ENCODE results near the gene CPT1C.

CPT1C gene

DNA sequence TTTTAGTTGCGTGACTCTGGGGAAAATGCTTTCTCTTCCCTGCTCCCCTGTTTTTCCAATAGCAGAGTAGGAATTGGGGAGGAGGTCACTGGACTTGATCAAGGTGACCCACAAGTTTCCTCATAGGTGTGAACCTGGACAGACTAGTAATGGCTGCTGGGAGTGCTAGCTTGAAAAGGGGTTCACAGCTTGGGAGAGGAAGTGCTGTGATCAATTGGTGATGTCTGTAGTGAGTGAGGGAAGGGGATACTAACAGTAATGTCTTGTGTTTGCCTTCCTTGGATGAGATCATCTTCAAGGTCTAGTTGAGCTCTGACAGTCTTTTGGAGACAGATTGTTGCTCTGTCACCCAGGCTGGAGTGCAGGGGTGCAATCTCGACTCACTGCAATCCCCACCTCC lies 23.4 kb upstream of the CPT1C start:
- H3K4me3 ChIP-seq (ENCODE audit: low read depth, low read length): no peak overlapping the region
- TF ChIP-seq, protein P1, sequence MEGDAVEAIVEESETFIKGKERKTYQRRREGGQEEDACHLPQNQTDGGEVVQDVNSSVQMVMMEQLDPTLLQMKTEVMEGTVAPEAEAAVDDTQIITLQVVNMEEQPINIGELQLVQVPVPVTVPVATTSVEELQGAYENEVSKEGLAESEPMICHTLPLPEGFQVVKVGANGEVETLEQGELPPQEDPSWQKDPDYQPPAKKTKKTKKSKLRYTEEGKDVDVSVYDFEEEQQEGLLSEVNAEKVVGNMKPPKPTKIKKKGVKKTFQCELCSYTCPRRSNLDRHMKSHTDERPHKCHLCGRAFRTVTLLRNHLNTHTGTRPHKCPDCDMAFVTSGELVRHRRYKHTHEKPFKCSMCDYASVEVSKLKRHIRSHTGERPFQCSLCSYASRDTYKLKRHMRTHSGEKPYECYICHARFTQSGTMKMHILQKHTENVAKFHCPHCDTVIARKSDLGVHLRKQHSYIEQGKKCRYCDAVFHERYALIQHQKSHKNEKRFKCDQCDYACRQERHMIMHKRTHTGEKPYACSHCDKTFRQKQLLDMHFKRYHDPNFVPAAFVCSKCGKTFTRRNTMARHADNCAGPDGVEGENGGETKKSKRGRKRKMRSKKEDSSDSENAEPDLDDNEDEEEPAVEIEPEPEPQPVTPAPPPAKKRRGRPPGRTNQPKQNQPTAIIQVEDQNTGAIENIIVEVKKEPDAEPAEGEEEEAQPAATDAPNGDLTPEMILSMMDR (IDR thresholded peaks at IDR 0.05; ENCODE audit: borderline replicate concordance, insufficient read depth, low read depth, low read length): no peak

DNA sequence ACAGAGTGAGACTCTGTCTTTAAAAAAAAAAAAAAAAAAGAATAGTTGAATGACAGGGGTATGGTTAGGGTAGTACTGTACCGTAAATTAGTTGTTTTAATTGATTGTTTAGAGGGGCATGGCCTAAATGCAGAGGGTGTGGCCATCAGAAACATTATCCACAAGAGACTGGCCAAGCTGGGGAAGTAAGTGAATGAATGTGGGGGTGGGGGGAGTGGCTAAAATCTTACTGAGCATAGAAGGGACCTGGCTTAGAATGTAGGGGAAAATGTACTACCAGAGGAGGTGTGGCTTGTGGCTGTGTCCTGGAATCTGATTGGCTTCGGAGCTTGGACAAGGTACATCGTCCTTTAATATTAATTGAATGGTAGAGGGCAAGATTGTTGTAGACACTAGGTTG lies 21.4 kb upstream of the CPT1C start:
- TF ChIP-seq, protein P1 (IDR thresholded peaks at IDR 0.05; ENCODE audit: borderline replicate concordance, insufficient read depth, low read depth, low read length): no peak
- no peak overlapping the region for H3K4me3 ChIP-seq (ENCODE audit: low read depth, low read length)

DNA sequence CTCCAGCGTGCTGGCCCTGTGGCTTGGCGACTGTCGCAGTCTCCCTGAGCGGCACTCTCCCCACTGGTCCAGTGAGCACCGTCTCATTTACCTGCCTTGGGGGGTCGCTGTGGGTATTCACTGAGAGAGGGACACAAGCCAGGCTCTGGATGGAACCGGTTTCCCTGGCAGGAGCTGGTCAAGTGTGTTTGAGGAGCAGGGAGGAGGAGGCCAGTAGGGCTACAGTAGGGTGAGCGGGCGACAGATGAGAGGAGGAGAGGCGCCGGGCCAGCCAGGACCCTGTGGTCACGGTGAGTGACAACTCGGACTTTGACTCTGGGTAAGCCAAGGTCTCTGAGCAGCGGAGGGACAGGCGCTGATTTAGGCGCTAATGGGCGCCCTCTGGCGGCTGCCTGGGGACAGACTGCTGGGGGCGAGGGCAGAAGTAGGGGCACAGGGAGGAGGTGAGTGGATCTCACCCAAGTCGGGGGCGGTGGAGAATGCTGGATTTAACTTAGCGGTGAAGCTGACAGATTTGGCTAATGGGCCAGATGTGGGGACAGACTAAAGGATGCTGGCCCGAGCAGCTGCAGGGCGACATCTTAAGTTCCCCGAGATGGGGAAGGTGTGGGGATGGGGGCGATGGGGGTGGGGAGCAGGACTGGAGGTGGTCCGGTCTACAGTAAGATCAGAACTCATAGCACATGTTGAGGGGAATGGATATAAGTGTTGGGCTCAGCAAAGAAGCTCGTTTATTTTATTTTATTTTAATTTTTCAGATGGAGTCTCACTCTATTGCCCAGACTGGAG lies 18.6 kb upstream of the CPT1C start:
- TF ChIP-seq, protein P1 (IDR thresholded peaks at IDR 0.05; ENCODE audit: borderline replicate concordance, insufficient read depth, low read depth, low read length): peak; percentile 99
- H3K4me3 ChIP-seq (ENCODE audit: low read depth, low read length): no peak overlapping the region

DNA sequence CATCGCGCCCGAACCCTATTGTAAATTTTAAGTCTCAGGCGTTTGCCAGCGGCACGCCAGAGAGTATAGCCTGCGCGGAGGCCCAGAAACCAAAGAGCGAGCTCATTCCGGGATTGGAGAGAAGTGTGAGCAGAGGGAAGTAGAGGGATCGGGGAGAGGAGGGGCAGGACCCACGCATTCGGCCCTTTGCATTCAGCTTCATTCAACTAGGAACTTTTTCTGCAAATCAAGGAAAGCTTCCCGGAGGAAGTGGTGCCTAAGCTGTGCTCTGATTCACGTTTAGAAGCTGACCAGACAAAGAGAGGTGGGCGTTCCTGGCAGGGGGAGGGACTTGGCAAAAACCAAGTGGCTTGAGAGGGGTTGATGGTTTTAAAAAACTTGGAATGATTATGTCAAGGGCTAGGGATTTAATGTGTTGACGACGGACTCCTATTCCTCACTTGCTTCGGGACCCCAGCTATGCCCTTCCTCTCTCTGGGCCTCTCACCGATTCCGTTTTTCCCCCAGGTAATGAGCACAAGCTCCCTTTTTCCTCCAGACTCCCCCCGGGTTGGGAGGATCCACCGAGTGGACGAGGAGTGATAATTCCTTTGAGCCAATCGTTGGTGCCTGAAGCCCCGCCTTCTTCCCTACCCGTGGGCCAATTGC lies 14.7 kb upstream of the CPT1C start:
- TF ChIP-seq, protein P1 (IDR thresholded peaks at IDR 0.05; ENCODE audit: borderline replicate concordance, insufficient read depth, low read depth, low read length): no peak
- H3K4me3 ChIP-seq (ENCODE audit: low read depth, low read length): peak overlapping the region; percentile 71

DNA sequence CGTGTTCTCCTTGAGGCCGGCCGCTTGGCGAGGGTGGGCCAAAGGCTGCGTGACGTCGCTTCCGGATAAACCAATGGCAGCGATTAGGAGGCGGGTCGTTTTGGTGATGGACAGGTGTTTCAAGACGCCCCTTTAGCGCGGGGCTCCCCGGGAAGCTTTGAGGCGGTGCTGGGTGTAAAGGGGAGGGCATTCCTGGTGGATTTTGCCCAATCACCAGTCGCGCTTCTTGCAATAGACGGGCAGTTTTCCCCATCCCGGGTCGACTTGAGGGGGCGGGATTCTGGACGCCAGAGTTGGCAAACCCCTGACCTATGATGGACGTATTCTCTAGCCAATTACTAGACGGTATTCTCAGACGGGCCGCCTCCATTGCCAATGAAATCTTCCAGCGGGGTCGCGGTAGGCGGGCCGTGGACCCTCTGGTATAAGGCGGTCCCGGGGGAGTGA lies 14.1 kb upstream of the CPT1C start:
- TF ChIP-seq, protein P1 (IDR thresholded peaks at IDR 0.05; ENCODE audit: borderline replicate concordance, insufficient read depth, low read depth, low read length): no peak
- H3K4me3 ChIP-seq (ENCODE audit: low read depth, low read length): peak overlapping the region; percentile 94

DNA sequence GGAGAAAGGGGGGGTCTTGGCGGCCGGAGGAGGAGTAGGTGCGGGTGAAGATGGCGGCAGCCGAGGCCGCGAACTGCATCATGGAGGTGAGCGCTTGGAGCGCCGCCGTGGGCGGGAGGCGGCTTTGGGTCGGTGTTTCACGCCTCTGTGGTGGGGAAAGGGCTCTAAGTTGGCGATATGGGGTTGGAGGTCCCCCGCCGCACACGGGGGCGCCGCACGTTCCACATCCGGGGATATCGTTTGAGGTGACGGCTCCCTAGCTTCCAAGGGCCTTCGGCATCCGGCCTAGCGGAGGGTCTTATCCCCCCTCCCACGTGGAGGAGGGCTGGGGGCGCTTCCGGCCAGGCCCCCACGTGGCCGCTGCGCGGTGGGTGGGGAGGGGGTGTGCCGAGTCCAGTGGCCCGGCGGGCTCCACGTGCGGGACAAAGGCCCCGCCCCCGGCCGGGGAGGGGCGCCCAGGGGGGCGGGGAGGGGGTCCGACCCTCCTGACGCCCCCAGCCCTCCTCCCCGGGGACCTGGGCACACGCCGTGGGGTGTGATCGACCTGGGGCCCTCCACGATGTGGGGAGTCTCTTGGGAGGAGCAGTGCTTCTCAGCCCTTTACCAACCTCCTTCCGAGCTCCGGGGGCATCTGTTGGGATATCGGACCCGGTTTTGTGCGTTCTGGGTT lies 13.6 kb upstream of the CPT1C start, which contains the start of gene PRMT1:
Gene PRMT1 (plus strand): TSS at position 41 of the 670 bp plus-strand sequence. CDS start 10 bp downstream, at position 51.
- TF ChIP-seq, protein P1 (IDR thresholded peaks at IDR 0.05; ENCODE audit: borderline replicate concordance, insufficient read depth, low read depth, low read length): no peak

More for the DNA sequence above, 13.6 kb upstream of the CPT1C start, which contains the start of gene PRMT1:
- peak within 1 kb of the TSS; percentile 94 for H3K4me3 ChIP-seq (ENCODE audit: low read depth, low read length)
